Glomerular visceral epithelial cell (primary cell): ENCODE results near the gene CAP2.
"Not testable (repeated sequence)": the region's sequence is repeated elsewhere in the genome, so short reads cannot be mapped to it uniquely, and the experiment has no call there.

Source experiments
- DNase-seq: peaks from one replicate; pipeline ENCODE4 v3.0.0-alpha.2; 2016; ENCODE audit errors: extremely low spot score

CAP2 gene

DNA sequence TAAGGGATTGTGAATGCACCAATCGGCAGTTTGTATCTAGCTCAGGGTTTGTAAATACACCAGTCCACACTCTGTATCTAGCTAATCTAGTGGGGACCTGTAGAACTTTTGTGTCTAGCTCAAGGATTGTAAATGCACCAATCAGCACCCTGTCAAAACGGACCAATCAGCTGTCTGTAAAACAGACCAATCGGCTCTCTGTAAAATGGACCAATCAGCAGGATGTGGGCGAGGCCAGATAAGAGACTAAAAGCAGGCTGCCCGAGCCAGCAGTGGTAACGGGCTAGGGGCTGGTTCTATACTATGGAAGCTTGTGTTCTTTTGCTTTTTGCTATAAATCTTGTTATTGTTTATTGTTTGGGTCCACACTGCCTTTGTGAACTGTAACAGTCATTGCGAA, 187.9 kb downstream of the CAP2 start:
- DNase-seq = not testable (repeated sequence)

DNA sequence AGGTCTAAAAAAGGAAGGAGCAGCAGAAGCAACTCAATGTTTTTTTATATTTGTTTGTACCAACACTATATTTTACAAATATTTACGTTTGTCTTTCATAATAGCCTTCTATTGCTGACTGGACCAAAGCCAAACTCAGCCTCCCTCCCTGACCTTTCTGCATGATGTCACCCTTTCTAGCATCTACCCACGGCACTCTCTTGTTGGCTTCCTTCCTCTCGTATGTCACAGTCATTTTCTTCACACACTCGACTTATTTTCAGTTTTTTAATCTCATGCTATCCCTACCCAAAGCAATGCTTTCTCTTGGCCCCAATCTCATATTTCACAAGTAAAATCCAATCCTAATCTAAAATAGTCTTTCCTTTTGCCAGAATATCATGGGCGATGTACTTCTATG, 190.4 kb downstream of the CAP2 start:
- DNase-seq = peak; percentile 27

DNA sequence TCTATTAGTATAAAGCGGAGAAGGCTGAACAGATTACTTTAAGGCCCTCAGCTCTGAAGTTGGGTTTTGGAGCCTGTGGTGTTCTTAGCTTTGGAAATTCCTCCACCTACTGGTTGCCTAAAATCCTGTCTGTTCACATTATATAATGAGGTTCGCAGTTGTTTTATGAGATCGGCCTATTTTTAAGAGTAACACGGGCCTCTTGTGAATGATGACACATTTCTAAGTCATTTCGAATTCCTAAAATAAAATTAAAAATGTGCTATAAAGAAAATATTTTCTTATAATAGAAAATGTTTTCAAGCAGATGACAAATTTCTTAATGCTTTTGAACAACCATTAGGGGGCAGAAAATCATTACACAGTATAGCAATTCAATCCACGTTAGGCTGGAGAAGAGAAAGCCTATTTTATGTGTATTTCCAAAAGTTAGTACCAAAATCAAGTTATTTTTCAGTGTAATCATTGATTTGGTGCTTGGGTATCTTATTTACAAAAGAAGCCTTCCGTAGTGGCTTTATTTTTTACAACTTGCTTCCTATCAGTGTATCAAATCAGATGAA, 190.9 kb downstream of the CAP2 start:
- DNase-seq = peak; percentile 68

DNA sequence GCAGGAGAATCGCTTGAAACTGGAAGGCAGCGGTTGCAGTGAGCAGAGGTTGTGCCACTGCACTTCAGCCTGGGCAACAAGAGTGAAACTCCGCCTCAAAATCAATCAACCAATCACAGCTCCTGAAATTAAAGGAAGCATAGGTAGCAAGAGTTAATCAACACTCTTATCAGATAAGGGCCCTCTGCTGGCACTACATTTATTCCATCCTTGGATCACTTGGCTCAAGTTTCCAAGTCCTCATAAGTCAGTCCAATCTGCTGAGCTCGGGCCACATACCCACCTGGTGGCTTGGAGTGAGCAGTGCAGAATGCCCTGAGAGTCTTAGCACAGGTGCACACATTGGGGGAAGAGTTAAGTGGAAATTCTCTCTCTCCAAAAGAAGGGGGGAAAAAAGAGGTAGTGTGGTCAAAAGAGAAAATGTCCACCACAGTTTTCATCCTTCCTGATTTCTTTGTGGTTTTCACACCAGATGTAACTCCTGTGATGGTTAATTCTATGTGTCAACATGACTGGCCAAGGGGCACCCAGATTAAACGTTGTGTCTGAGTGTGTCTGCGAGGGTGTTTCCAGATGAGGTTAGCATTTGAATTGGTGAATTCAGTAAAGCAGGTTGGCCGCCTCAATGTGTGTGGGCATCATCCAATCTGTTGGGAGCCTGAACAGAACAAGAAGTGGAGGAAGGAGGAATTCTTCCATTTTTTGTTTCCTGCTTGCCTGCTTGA, 192.5 kb downstream of the CAP2 start:
- peak; percentile 30 for DNase-seq

DNA sequence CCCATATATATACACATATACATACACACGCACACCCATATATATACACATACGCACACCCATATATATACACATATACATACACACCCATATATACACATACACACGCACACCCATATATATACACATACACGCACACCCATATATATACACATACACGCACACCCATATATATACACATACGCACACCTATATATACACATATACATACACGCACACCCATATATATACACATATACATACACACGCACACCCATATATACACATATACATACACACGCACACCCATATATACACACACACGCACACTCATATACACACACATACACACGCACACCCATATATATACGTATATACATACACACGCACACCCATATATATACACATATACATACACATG, 193.2 kb downstream of the CAP2 start:
- not testable (repeated sequence) for DNase-seq

DNA sequence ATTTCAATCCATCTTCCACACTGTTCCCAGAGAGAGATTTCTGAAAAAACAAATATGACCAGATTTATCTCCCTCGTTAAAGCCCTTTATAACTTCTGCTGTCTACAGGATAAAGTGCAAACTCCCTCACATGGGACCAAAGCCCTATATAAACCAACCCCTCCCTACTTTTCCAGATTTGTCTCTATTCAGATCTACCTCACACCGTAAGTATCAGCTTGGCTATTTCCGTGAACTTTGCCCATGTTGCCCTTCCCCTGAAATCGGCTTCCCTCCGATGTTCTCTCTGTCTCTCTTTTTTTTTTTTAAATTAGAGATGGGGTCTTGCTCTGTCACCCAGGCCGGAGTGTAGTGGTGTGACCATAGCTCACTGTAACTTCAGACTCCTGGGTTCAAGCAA, 194.6 kb downstream of the CAP2 start:
- no peak for DNase-seq

DNA sequence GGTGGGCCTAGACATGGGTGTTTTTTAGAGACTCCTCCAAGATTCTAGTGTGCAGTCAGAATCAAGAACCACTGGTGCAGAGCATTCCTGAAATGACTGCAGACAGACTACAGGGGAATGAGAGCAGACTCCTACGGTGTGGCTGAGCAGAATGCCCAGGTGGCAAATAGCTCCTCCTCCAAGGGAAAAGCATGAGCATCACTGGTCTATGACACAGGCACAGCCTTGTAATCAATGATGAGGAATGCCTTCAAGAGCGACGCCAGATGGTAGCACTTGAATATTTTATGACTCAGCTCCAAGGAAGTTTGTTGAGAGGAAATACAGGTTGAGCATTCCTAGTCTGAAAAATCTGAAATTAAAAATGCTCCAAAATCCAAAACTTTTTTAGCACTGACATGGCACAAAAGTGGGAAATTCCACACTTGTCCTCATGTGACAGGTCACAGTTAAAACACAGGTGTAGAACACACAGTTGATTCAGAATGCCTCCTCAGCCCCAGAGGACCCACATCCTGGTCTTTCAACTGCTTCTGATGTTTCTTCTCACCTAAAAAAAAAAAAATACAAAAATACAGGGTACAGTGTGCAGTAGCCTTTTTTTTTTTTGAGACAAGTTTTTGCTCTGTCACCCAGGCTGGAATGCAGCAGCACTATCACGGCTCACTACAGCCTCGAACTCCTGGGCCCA, 196.2 kb downstream of the CAP2 start:
- peak; percentile 87 for DNase-seq

DNA sequence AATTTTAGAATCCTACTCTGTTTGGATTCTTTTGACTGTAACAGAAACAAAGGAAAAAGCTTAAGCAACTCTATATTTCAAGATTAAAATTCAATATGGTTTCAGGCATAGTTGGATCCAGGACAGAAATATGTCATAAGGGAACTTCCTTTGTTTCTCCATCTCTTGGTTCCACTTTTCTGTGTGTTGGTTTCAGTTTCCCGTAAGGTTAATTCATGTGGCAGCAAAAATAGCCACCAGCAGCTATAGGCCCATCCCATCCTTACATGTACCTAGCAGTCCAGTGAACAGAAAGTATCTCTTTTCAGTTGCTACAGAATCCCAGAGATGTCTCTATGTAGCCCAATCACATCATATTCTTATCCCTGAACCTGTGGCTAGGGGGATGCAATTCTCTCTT, 197.9 kb downstream of the CAP2 start:
- DNase-seq = no peak

DNA sequence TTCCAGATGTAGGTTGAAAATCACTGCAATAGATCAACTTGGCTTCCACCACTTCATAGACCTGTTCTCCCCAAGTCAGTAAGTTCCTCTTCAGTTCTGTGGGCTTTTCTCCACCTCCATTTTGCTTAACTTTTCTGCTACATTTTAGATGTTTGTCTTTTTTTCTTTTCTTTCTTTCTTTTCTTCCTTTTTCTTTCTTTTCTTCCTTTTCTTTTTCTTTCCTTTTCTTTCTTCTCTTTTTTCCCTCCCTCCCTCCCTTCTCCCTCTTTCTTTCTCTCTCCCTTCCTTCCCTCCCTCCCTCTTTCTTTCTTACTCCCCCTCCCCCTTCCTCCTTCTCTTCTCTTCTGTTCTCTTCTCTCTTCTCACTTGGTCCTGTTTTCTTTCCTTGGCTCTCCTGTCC, 199.9 kb downstream of the CAP2 start:
- DNase-seq = no peak

DNA sequence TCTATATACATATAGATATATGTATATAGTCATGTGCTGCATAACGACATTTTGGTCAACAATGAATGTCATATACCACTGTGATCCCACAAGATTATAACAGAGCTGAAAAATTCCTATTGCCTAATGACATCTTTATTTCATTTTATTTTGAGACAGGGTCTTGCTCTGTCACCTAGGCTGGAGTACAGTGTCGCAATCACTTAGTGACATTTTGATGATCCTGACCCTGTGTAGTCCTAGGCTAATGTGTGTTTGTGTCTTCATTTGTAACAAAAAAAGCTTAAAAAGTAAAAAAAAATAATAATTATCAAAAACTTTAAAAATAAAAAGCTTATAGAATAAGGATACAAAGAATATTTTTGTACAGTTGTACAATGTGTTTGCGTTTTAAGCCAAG, 202.7 kb downstream of the CAP2 start:
- no peak for DNase-seq

DNA sequence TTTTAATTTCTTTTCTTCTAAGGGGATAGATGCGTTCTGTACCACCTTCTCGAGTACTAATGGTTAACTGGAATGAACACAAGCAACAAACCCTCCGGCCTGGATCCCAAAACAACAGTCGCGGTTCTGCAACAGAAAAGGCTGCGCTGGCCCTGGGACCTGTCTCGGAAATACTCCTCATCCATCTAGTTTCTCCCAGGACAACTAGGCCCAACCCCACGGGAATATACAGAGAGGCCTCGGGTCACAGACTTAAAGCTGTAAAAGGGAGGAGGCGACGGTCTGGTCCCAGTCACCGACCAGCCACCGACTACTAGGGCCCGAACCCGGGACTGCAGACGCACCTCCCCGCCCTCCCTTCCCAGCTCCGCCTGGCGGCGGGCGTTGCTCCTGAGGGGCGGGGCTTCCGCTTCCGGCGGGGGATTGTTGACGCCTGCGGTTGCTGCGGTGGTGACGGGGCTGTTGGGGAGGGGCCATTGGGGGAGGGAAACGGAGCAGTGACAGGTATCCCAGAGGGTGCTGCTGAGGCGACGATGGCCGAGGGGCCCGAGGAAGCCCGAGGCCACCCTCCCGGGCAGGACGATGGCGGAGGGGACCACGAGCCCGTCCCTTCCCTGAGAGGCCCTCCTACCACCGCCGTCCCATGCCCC, 206.6 kb downstream of the CAP2 start, which contains the start of gene FAM8A1:
TSS of gene FAM8A1 (plus strand) at position 426 of the 650 bp plus-strand sequence. CDS start at position 534, 108 bp downstream.
- peak; percentile 90 for DNase-seq

DNA sequence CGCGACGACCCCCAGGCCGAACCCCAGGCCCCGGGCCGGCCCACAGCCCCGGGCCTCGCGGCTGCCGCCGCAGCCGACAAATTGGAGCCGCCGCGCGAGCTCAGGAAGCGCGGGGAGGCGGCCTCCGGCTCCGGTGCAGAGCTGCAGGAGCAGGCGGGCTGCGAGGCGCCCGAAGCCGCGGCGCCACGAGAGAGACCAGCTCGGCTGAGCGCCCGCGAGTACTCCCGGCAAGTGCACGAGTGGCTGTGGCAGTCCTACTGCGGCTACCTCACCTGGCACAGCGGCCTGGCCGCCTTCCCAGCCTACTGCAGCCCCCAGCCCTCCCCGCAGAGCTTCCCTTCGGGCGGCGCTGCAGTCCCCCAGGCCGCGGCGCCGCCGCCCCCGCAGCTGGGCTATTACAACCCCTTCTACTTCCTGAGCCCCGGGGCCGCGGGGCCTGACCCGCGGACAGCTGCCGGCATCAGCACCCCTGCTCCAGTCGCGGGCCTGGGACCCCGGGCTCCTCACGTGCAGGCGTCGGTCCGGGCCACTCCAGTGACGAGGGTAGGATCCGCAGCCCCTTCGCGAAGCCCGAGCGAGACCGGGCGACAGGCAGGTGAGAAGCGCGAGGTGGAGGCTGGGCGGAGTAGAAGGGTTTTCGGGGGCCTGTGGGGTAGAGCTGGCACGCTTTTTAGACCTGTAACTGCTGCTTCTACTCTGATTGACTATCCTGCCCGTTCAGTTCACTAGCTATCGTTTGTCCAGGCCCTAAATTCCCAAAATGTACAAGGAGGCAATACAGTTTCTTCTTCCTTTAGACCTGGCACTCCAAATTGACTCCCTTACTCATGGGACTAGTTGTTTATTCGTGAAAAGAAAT, 207.4 kb downstream of the CAP2 start:
- DNase-seq = peak; percentile 48

DNA sequence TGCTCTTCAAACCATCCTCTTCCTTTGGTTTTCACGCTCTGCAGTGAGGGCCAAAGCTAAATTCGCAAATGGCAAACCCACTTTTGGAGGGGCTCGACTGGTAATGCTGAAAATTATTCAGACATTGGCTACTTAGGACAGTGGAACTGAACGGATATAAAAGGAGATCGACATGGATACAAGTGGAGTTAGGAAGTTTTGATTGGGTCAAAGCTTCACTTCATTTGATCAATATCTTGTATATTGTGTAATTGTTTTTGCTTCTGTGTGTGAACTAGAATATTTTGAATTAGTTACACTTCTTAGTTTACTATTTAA, 207.9 kb downstream of the CAP2 start:
- DNase-seq = no peak

DNA sequence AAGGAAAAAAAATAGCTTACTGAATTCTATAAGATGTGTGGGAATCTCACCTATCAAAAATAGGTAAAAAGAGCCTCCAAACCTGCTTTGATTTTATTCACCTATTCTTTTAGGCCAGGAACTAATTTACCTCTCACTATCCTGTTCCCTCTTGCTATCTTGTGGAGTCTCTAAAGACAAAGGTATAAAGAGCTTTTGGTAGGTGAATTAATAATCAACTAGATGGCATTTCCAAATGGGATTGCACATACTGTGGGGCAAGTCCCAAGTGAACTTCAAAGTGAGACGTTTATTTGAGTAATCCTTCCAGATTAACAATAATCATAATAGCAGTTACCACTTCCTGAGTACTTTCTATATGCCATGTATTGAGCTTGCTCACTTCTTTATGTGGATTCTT, 209.5 kb downstream of the CAP2 start:
- DNase-seq = peak; percentile 26

DNA sequence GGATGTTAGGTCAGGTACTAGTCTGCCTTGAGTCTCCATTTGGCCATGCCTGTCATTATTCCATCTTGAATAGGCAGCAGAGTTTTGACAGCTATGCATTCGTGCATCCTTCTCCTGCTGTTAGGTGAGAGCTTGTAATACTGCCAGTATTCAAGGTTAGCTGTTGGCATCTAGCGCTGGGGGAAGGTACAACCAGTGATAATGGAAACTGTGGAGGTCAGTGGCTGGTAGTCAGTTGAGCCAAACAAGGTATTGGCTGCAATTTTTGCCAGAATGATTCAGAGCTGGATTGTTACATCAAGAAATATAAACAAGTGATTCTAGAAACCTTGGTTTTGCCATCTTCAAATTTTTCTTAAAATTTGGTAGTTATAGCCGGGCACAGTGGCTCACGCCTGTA, 213.2 kb downstream of the CAP2 start:
- DNase-seq = no peak
